NCI-H526 treated with DMSO at 0.1 percent for 48 hours (cell line): ENCODE results near the gene ZMIZ1.
A peak's percentile ranks its signal among the peaks of the same experiment; 100 is the strongest.

Source experiments
- DNase-seq: peaks from one replicate; lab custom pipeline; 2025; lab: John Stamatoyannopoulos, UW

Gene ZMIZ1

GRCh38 chr10:79206300-79207095 lies 137.7 kb downstream of the ZMIZ1 start:
- DNase-seq, result no peak

GRCh38 chr10:79207096-79207357 lies 138.3 kb downstream of the ZMIZ1 start:
- DNase-seq, result no peak

GRCh38 chr10:79207726-79208125 lies 139.0 kb downstream of the ZMIZ1 start:
- DNase-seq, result no peak

- DNase-seq, result no peak
Observed at GRCh38 chr10:79208251-79208983, 139.7 kb downstream of the ZMIZ1 start.

- DNase-seq, result no peak
Observed at GRCh38 chr10:79209340-79209739, 140.6 kb downstream of the ZMIZ1 start.

- no peak for DNase-seq
Observed at GRCh38 chr10:79209831-79210230, 141.1 kb downstream of the ZMIZ1 start.

GRCh38 chr10:79210672-79211071 lies 141.9 kb downstream of the ZMIZ1 start:
- DNase-seq, result no peak

GRCh38 chr10:79211616-79212015 lies 142.8 kb downstream of the ZMIZ1 start:
- no peak for DNase-seq

- DNase-seq, result no peak
Observed at GRCh38 chr10:79215531-79215930, 146.8 kb downstream of the ZMIZ1 start.

- no peak for DNase-seq
Observed at GRCh38 chr10:79219322-79219957, 150.7 kb downstream of the ZMIZ1 start.

GRCh38 chr10:79220307-79220706 lies 151.5 kb downstream of the ZMIZ1 start:
- no peak for DNase-seq

GRCh38 chr10:79221110-79222051 lies 152.6 kb downstream of the ZMIZ1 start:
- DNase-seq, result no peak

GRCh38 chr10:79222186-79222585 lies 153.4 kb downstream of the ZMIZ1 start:
- no peak for DNase-seq

- no peak for DNase-seq
Observed at GRCh38 chr10:79223091-79224048, 154.6 kb downstream of the ZMIZ1 start.

- no peak for DNase-seq
Observed at GRCh38 chr10:79224263-79224949, 155.6 kb downstream of the ZMIZ1 start.

GRCh38 chr10:79224992-79225391 lies 156.2 kb downstream of the ZMIZ1 start:
- no peak for DNase-seq

GRCh38 chr10:79226391-79227245 lies 157.9 kb downstream of the ZMIZ1 start:
- DNase-seq, result no peak

GRCh38 chr10:79229071-79229541 lies 160.3 kb downstream of the ZMIZ1 start:
- peak; percentile 69 for DNase-seq

- no peak for DNase-seq
Observed at GRCh38 chr10:79229830-79230327, 161.1 kb downstream of the ZMIZ1 start.
